Activated naive CD8-positive, alpha-beta T cell treated with anti-CD3 and anti-CD28 coated beads for 36 hours (primary cell): ENCODE results near the gene WASL. TPM values are rescaled to one million over a fixed set of nuclear protein-coding genes. Genes with fewer than 3 reads are reported as not detected.

Experiments used
- DNase-seq: peaks from one replicate; pipeline ENCODE4 v3.0.0; 2021
- H3K27ac Mint-ChIP-seq: one replicate; pipeline ENCODE4 v1.8.0; 2022; ENCODE audit warnings: mild to moderate bottlenecking, moderate library complexity, mixed read lengths
- H3K27me3 Mint-ChIP-seq: one replicate; pipeline ENCODE4 v1.8.0; 2022; ENCODE audit warnings: mild to moderate bottlenecking, mixed read lengths
- H3K36me3 Mint-ChIP-seq: one replicate; pipeline ENCODE4 v1.8.0; 2021; ENCODE audit warnings: mild to moderate bottlenecking, mixed read lengths
- H3K4me1 Mint-ChIP-seq: one replicate; pipeline ENCODE4 v1.8.0; 2021; ENCODE audit warnings: mixed read lengths
- H3K4me3 Mint-ChIP-seq: one replicate; pipeline ENCODE4 v1.8.0; 2022; ENCODE audit warnings: mild to moderate bottlenecking, moderate library complexity, mixed read lengths
- H3K9me3 Mint-ChIP-seq: one replicate; pipeline ENCODE4 v1.8.0; 2022; ENCODE audit warnings: mixed read lengths
- total RNA-seq, 2 experiments: library from RNA; stranded (reverse); gene quantifications; one replicate each; pipeline ENCODE4 v1.2.3, GENCODE V29; 2021

Gene WASL
- total RNA-seq, 2 experiments from 2014 or later = 5.1 to 5.5 TPM

DNA sequence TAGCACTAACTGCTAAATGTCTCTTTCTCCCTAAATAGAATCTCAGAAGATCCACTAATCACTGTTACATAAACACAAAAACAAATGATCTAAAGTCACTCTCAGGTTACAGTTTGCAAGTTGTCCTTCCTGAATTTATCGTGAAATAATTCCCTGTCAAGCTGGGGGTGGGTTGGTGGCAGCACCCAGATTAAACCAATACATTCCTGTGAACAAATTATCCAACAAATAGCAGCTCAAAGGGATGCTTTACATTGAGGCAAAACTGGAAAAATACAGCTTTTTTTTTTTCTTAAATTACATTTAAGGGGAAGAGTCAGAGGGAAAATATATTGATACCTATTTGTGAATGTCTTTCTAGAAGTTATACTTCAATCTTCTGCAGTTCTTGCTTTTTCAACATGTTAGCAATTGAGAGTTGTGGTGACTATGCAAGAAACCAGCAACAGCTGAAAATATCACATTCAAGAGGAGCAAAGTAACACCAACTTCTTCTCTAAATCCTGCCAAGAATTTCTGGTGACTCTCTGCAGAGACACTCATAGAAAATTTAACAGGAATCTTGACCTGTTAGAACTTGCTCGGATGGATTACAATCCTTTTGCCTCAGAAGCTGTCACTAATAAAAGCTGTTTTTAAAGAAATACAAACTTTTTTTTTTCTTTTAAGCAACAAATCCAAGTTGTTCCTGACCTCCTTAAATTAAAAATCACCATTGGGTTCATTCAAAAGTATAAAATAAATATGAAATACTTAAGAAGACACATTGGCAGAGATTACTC lies 74.2 kb downstream of the WASL start:
- Mint-ChIP-seq H3K9me3 (no peaks in the 10 kb centered on the region), H3K4me3 (no peak overlapping the region), H3K4me1 (no peaks in the 10 kb centered on the region), H3K36me3 (no peaks in the 10 kb centered on the region), H3K27me3 (no peaks in the 10 kb centered on the region), H3K27ac (no peak overlapping the region)
- no peak for DNase-seq

DNA sequence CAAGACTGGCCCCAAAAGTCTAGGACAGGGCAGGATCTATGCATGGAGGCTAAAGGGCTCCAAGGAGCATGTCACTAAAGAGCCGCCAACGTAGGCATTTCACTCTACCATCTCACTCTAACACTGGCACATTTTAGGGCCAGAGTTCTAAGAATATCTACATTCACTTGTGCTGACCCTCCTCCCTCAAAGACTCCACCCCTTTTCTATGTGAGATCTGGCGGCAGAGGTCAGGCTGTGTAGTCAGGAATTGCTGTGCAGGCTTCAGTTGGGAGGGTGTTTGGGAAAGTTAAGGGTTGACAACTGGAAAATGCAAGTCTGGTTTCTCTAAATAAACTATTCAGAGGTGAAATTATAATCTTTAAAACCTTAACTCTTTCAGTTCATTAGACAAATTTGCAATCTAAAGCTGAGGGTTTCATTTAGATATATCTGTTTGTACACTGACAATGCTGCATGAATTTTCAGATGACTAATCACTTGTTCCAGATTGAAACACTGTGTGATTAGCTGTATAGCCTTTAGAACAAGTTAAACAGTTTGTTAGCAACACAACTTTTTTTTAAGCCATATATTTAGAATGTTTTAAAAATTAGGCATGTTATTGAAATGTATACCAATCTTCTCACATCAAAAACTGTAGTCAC lies 74.9 kb downstream of the WASL start:
- H3K27ac Mint-ChIP-seq = no peak overlapping the region
- H3K4me3 Mint-ChIP-seq = no peak overlapping the region
- no peaks in the 10 kb centered on the region for H3K27me3 Mint-ChIP-seq

DNA sequence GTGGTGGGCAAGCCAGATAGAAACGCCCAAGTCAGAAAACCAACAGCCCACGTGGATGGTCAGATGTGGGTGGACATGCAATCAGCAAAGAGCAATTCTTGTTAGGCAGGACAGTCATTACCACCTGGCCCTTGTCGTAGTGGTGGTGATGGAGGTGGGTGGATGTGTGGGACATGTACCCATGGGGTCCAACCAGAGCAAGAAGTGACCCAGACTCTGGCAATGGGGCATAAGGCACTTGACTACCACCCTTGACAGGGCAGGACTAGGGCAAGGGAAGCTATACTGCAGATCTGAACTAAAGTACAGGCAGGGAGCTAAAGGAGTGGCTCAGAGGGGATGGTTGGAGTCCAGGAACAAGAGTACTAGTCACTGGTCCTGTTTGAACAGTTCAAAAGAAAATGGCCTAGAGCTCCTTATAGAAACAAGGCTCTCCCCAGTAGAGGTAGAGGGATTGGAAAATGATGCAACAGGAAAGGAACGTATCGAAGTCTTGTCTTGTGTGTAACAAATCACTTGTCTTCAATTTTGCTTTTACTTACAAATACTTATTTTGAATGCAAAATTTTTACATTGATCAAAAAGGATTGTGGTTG lies 75.6 kb downstream of the WASL start:
- no peak overlapping the region for H3K4me3 Mint-ChIP-seq

More for the DNA sequence above, 74.9 kb downstream of the WASL start:
- Mint-ChIP-seq H3K4me1 (no peaks in the 10 kb centered on the region), H3K36me3 (no peaks in the 10 kb centered on the region), H3K9me3 (no peaks in the 10 kb centered on the region)
- no peak for DNase-seq

DNA sequence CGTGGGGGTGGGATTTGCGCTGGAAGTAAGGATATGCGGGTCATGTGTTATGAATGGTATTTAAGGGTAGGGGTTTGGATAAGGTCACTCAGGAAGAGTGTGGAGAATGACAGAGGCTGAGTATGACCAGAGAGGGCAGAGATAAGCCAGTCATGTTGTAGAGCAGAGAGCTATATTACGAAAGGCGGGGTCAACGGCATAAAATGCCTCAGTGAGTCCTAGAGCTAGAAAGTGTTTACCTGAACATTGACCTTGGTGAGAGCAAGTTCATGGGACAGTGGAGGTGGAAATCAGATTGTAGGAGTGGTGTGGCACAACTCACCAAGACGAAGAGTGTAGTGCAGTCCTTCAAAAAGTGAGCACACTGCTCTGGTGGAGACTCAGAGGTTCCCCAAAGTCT lies 79.3 kb downstream of the WASL start:
- H3K4me1 Mint-ChIP-seq = no peaks in the 10 kb centered on the region
- DNase-seq = no peak
- H3K27ac Mint-ChIP-seq = no peak overlapping the region
- no peak overlapping the region for H3K4me3 Mint-ChIP-seq
- no peaks in the 10 kb centered on the region for H3K9me3 Mint-ChIP-seq
- peaks cover 5% of the 10 kb centered on the region for H3K27me3 Mint-ChIP-seq
- no peaks in the 10 kb centered on the region for H3K36me3 Mint-ChIP-seq

More for the DNA sequence above, 75.6 kb downstream of the WASL start:
- DNase-seq = no peak
- Mint-ChIP-seq H3K27ac (no peak overlapping the region), H3K9me3 (no peaks in the 10 kb centered on the region), H3K4me1 (no peaks in the 10 kb centered on the region), H3K27me3 (no peaks in the 10 kb centered on the region), H3K36me3 (no peaks in the 10 kb centered on the region)

DNA sequence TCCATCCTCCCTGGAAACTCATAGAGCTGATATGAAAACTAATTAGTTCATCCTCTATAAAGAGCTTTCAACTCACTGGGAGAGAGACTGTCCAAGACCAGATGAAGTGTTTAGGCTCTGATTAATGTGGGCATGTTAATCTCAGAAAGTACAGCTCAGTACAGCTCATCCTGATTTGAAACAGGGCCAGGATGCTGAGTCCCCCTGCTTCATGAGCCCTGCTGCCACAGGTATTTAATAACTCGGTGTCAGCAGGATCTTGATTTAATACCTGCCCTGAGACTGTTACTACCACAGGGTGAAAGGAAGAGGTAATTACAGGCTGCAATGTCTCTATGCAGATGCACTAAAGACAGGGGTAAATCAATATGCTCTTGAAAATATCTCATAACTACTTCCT lies 82.3 kb downstream of the WASL start:
- Mint-ChIP-seq H3K27ac (no peak overlapping the region), H3K36me3 (no peaks in the 10 kb centered on the region), H3K9me3 (no peaks in the 10 kb centered on the region), H3K4me1 (no peaks in the 10 kb centered on the region), H3K27me3 (peaks cover 20% of the 10 kb centered on the region), H3K4me3 (no peak overlapping the region)
- no peak for DNase-seq

DNA sequence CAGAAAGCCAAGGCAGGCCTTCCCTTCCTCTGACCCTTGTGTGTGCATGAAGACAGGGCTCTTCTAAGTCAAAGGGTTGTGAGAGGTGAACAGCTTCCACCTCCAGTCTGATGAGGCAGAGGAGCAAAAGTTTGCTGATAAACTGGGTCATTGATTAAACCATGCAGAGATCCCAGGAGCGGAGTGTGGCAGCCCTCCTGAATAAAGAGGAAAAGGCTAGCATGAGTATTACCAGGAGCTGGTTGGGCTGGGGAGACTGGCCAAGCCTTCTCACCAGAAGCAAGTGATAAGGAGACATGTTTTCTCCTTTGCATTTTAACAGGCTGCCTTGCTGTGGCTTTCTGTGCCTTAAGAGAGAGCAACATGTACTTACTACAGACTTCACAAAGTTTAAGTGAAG lies 82.9 kb downstream of the WASL start:
- Mint-ChIP-seq H3K27me3 (peaks cover 23% of the 10 kb centered on the region), H3K27ac (no peak overlapping the region), H3K9me3 (no peaks in the 10 kb centered on the region), H3K36me3 (no peaks in the 10 kb centered on the region), H3K4me3 (no peak overlapping the region), H3K4me1 (no peaks in the 10 kb centered on the region)
- no peak for DNase-seq

DNA sequence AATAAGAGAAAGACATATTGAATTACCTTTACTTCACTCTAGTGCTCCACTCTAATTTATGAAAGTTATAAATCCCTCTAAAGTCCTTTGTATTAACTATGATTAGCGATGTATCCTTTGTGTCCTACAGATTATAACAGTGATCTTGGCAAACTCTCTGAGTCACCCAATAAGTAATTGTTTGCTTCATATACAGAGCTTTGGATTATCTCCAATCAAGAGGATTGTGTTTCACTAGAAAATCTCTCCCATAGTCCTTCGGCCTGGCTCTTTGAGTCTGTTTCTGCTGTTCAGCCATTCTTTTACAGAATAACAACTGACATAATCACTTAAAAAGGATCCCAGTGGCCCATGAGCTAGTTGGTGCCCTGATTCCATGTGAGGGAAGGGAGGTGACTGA lies 83.6 kb downstream of the WASL start:
- Mint-ChIP-seq H3K36me3 (no peaks in the 10 kb centered on the region), H3K9me3 (no peaks in the 10 kb centered on the region), H3K27ac (no peak overlapping the region), H3K27me3 (peaks cover 23% of the 10 kb centered on the region), H3K4me1 (no peaks in the 10 kb centered on the region), H3K4me3 (no peak overlapping the region)
- DNase-seq = no peak

DNA sequence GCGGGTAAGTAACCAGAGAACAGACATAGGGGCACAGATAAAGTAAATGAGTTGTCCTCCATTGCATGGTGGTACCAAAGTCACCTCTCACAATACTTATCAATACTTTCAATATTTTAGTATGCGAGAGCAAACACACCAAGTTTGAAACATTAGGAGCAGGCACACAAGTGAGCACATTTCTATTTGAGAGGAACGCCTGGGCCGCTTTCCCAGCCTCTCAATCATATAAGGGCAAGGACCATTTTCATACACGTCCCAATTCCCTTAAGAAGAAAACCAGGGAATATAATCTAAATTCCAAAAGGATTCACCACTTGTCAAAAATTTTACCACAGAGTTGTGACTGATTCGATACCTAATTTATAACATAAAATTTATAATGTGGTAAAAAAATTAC lies 85.6 kb downstream of the WASL start:
- no peak overlapping the region for H3K4me3 Mint-ChIP-seq
- H3K9me3 Mint-ChIP-seq = no peaks in the 10 kb centered on the region
- H3K4me1 Mint-ChIP-seq = no peaks in the 10 kb centered on the region
- peaks cover 23% of the 10 kb centered on the region for H3K27me3 Mint-ChIP-seq
- H3K27ac Mint-ChIP-seq = no peak overlapping the region
- no peaks in the 10 kb centered on the region for H3K36me3 Mint-ChIP-seq
- no peak for DNase-seq

DNA sequence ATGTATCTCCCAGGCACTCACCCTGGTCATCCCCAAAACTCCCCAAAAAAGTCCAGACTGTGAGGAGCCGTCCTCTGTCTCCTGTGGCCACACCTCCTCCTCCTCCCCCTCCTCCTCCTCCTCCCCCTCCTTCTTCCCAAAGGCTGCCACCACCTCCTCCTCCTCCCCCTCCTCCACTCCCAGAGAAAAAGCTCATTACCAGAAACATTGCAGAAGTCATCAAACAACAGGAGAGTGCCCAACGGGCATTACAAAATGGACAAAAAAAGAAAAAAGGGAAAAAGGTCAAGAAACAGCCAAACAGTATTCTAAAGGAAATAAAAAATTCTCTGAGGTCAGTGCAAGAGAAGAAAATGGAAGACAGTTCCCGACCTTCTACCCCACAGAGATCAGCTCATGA lies 86.0 kb downstream of the WASL start:
- no peaks in the 10 kb centered on the region for H3K9me3 Mint-ChIP-seq
- H3K36me3 Mint-ChIP-seq = no peaks in the 10 kb centered on the region
- no peaks in the 10 kb centered on the region for H3K4me1 Mint-ChIP-seq
- DNase-seq = no peak
- H3K27ac Mint-ChIP-seq = no peak overlapping the region
- H3K27me3 Mint-ChIP-seq = peaks cover 23% of the 10 kb centered on the region
- H3K4me3 Mint-ChIP-seq = no peak overlapping the region

DNA sequence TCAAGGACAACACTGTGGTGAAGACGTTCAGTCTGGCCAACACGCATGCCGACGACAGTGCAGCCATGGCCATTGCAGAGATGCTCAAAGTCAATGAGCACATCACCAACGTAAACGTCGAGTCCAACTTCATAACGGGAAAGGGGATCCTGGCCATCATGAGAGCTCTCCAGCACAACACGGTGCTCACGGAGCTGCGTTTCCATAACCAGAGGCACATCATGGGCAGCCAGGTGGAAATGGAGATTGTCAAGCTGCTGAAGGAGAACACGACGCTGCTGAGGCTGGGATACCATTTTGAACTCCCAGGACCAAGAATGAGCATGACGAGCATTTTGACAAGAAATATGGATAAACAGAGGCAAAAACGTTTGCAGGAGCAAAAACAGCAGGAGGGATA lies 86.5 kb downstream of the WASL start:
- H3K27me3 Mint-ChIP-seq = peaks cover 23% of the 10 kb centered on the region
- no peak for DNase-seq
- H3K9me3 Mint-ChIP-seq = no peaks in the 10 kb centered on the region
- no peaks in the 10 kb centered on the region for H3K4me1 Mint-ChIP-seq
- H3K36me3 Mint-ChIP-seq = no peaks in the 10 kb centered on the region
- H3K27ac Mint-ChIP-seq = no peak overlapping the region
- no peak overlapping the region for H3K4me3 Mint-ChIP-seq

DNA sequence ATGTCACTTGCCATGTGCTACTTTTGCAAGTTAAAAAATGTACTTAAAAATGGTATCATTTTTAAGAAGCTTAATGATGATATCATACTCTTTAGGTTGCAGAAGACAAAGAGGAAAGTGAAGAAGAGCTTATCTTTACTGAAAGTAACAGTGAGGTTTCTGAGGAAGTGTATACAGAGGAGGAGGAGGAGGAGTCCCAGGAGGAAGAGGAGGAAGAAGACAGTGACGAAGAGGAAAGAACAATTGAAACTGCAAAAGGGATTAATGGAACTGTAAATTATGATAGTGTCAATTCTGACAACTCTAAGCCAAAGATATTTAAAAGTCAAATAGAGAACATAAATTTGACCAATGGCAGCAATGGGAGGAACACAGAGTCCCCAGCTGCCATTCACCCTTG lies 87.0 kb downstream of the WASL start:
- Mint-ChIP-seq H3K27ac (no peak overlapping the region), H3K4me1 (no peaks in the 10 kb centered on the region), H3K4me3 (no peak overlapping the region), H3K27me3 (peaks cover 23% of the 10 kb centered on the region), H3K9me3 (no peaks in the 10 kb centered on the region), H3K36me3 (no peaks in the 10 kb centered on the region)
- DNase-seq = no peak

DNA sequence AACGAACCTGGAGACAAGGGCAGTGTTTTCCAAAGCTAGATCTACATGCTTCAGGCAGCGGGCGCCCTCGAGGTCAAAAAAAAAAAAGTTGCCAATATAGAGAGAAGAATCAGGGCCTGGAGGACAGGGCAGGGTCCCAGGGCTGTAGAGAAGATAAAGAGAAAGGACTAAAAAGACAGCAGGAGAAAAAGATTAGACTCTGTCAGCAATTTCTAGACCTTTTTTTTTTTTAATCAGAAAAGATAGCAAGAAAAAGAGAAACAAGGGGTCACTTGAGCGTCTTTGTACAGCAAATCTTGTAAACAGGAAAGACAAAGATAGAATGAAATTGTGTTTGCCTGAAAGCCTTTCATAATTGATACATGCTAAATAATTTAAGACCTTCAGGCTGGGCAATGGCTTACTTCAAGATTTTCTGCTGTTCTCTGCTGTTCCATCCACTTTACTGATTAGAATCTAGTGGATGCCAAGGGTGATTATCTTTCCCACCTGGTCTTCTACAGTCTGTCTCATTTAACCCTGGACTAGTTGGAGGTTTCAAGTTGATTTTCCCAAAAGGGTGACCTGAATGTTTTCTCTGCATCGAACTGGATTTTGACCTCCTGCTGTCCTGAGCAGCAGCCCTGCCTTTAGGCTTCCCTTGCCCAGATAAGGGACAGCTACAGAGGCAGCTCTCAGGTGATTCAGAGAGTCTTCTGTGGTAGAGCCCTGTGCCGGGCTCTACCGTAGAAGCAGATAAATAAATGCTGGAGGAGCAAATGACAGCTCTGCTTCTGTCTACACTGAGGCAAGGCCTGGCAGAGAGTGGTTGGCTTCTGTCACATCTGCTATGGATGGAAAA lies 88.1 kb downstream of the WASL start:
- H3K9me3 Mint-ChIP-seq = no peaks in the 10 kb centered on the region
- H3K27ac Mint-ChIP-seq = no peak overlapping the region
- peaks cover 23% of the 10 kb centered on the region for H3K27me3 Mint-ChIP-seq
- DNase-seq = no peak
- no peaks in the 10 kb centered on the region for H3K36me3 Mint-ChIP-seq
- no peak overlapping the region for H3K4me3 Mint-ChIP-seq
- no peaks in the 10 kb centered on the region for H3K4me1 Mint-ChIP-seq

DNA sequence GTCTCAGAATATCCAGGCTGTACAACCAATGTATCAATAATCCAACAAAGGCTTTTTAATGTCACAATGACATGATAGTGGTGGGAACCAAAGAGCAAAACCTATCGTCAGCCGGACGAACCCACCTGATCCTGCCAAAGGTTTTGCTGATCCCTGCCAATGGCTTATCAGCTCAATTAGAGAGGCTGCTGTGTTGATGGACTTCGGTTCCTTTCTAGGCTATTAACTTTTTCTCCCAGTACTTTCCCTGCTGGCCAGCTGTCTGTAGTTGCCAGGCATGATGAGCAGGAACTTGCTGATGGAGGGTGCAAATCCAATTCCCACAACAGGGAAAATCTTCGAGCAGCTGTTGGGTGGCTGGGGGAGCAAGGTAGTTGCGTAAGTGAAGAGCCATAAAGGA lies 90.8 kb downstream of the WASL start:
- Mint-ChIP-seq H3K27ac (no peak overlapping the region), H3K4me3 (no peak overlapping the region), H3K36me3 (no peaks in the 10 kb centered on the region), H3K9me3 (no peaks in the 10 kb centered on the region), H3K4me1 (no peaks in the 10 kb centered on the region), H3K27me3 (peaks cover 16% of the 10 kb centered on the region)
- no peak for DNase-seq

DNA sequence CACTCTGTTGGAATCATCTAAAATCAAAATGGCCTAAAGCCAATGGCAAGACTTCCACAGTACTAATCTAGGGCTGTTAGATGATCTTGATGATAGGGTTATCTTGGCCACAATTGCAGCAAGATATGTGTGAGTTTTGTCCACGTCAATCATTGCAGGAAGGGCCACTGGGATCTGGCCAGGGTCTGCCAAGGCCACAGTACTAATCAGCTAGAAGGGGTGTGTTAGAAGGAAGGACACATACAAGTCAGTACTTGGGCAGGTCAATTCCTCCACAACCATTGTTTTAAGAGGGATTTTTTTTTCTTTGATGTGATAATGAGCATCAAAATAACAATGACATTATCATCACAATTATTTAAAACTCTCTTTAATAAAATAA lies 91.5 kb downstream of the WASL start:
- H3K27me3 Mint-ChIP-seq = peaks cover 9% of the 10 kb centered on the region
- no peak overlapping the region for H3K27ac Mint-ChIP-seq
- H3K4me1 Mint-ChIP-seq = no peaks in the 10 kb centered on the region
- no peaks in the 10 kb centered on the region for H3K36me3 Mint-ChIP-seq
- H3K9me3 Mint-ChIP-seq = no peaks in the 10 kb centered on the region
- no peak overlapping the region for H3K4me3 Mint-ChIP-seq
- no peak for DNase-seq
